OCI-LY1 (cell line): Measurements from ENCODE around the gene ESYT1.

Experiments
- EZH2 ChIP-seq: fragments of 200-600 bp; sonication (generic), shearing (Covaris generic); IDR thresholded peaks from 2 replicates; pipeline ENCODE4 v1.8.0; 2017; ENCODE audit warnings: borderline replicate concordance, mixed run types, mild to moderate bottlenecking, antibody characterized with exemption, low read length, moderate library complexity, mixed read lengths
- TF ChIP-seq, protein P1 (sequence below): fragments of 200-600 bp; sonication (generic), shearing (Covaris generic); IDR thresholded peaks from 2 replicates; pipeline ENCODE4 v1.5.1; 2017; ENCODE audit warnings: mild to moderate bottlenecking, antibody characterized with exemption, low read length, moderate library complexity, mixed read lengths

DNA sequence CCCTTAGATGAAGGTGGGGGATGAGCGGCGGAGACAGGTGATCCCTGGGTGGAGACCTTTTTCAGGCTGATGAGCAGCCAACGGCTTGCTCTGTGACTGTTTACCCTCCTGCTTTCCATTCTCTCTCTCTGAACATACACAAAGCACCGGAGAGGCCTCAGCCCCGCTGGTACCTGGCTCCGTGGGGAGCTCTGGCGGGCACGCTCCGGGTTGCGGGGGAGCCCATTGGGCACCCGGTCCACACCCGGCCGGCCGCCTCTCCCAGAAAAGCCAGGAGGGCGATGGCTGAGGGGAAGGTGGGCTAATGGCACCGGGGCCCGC, 60.7 kb downstream of the ESYT1 start:
- no peak for TF ChIP-seq EZH2
- TF ChIP-seq, protein P1, sequence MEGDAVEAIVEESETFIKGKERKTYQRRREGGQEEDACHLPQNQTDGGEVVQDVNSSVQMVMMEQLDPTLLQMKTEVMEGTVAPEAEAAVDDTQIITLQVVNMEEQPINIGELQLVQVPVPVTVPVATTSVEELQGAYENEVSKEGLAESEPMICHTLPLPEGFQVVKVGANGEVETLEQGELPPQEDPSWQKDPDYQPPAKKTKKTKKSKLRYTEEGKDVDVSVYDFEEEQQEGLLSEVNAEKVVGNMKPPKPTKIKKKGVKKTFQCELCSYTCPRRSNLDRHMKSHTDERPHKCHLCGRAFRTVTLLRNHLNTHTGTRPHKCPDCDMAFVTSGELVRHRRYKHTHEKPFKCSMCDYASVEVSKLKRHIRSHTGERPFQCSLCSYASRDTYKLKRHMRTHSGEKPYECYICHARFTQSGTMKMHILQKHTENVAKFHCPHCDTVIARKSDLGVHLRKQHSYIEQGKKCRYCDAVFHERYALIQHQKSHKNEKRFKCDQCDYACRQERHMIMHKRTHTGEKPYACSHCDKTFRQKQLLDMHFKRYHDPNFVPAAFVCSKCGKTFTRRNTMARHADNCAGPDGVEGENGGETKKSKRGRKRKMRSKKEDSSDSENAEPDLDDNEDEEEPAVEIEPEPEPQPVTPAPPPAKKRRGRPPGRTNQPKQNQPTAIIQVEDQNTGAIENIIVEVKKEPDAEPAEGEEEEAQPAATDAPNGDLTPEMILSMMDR: no peak
